ENCODE measurements around the gene GFM2. TPM values are rescaled to one million over a fixed set of nuclear protein-coding genes. Genes with fewer than 3 reads are reported as not detected.

Gene GFM2
- total RNA-seq, 4 donors from 2014 or later = 19.3 to 27.0 (median 24.7) TPM

GRCh38 chr5:74736759-74737158, 30.2 kb downstream of the GFM2 start:
- Histone ChIP-seq H3K4me3 (no peak overlapping the region), H3K27me3 (no peaks in the 10 kb centered on the region), H3K36me3 (peaks cover 0 to 77% (median 27%) of the 10 kb centered on the region in 4 donors), H3K27ac (no peak overlapping the region), H3K4me1 (no peaks in the 10 kb centered on the region), H3K9me3 (no peaks in the 10 kb centered on the region)
- no peak for TF ChIP-seq POLR2AphosphoS5 (IDR thresholded peaks at IDR 0.05)
- no peak for TF ChIP-seq CTCF (IDR thresholded peaks at IDR 0.05)
- TF ChIP-seq POLR2A (IDR thresholded peaks at IDR 0.05) = no peak
- no peak for TF ChIP-seq EP300 (IDR thresholded peaks at IDR 0.05; ENCODE audit: low read depth)
- intact Hi-C loops (cut with DNase I; ENCODE audit: low total_unique reads) = no loop called here
- no peak for DNase-seq
- in situ Hi-C loops (cut with MboI; ENCODE audit: low pct_ligation_motif_present in 1 of 4, low pct_unique_long_range_greater_than_20kb in 1 of 4, low sequenced_read_pairs in 3 of 4) = no loop called here
- 89 to 94% methylated on average over 6 of the region's 6 CpGs for WGBS, 2 donors (ENCODE audit: low coverage in 1 of 2)

- intact Hi-C loops (cut with DNase I; ENCODE audit: low total_unique reads) (no loop called here), in situ Hi-C loops (cut with MboI; ENCODE audit: low pct_ligation_motif_present in 1 of 4, low pct_unique_long_range_greater_than_20kb in 1 of 4, low sequenced_read_pairs in 3 of 4) (no loop called here)
- Histone ChIP-seq H3K36me3 (peaks cover 0 to 75% (median 24%) of the 10 kb centered on the region in 4 donors), H3K4me3 (no peak overlapping the region), H3K27me3 (no peaks in the 10 kb centered on the region), H3K4me1 (no peaks in the 10 kb centered on the region), H3K9me3 (no peaks in the 10 kb centered on the region), H3K27ac (no peak overlapping the region)
- no peak for DNase-seq
- no peak for TF ChIP-seq CTCF (IDR thresholded peaks at IDR 0.05)
- 86 to 97% methylated on average over 1 of the region's 1 CpG for WGBS, 2 donors (ENCODE audit: low coverage in 1 of 2)
Measured at GRCh38 chr5:74725331-74725730, 41.6 kb downstream of the GFM2 start.

GRCh38 chr5:74722271-74722670, 44.6 kb downstream of the GFM2 start:
- intact Hi-C loops (cut with DNase I; ENCODE audit: low total_unique reads) (no loop called here), in situ Hi-C loops (cut with MboI; ENCODE audit: low pct_ligation_motif_present in 1 of 4, low pct_unique_long_range_greater_than_20kb in 1 of 4, low sequenced_read_pairs in 3 of 4) (no loop called here)
- no peak overlapping the region for H3K27ac ChIP-seq
- no peaks in the 10 kb centered on the region for H3K4me1 ChIP-seq
- no peaks in the 10 kb centered on the region for H3K27me3 ChIP-seq
- H3K4me3 ChIP-seq = no peak overlapping the region
- H3K9me3 ChIP-seq = no peaks in the 10 kb centered on the region
- peaks cover 0 to 84% (median 29%) of the 10 kb centered on the region in 4 donors for H3K36me3 ChIP-seq
- WGBS, 2 donors (ENCODE audit: low coverage in 1 of 2) = 22 to 47% methylated on average over 1 of the region's 1 CpG
- no peak for DNase-seq
- TF ChIP-seq POLR2AphosphoS5 (IDR thresholded peaks at IDR 0.05) (no peak), POLR2A (IDR thresholded peaks at IDR 0.05) (no peak), EP300 (IDR thresholded peaks at IDR 0.05; ENCODE audit: low read depth) (no peak), CTCF (IDR thresholded peaks at IDR 0.05) (no peak)

GRCh38 chr5:74717596-74717995, 49.3 kb downstream of the GFM2 start:
- intact Hi-C loops (cut with DNase I; ENCODE audit: low total_unique reads) = no loop called here
- 0 to 26% methylated on average over 1 of the region's 1 CpG for WGBS, 2 donors (ENCODE audit: low coverage in 1 of 2)
- Histone ChIP-seq H3K9me3 (no peaks in the 10 kb centered on the region), H3K36me3 (peaks cover 0 to 57% (median 19%) of the 10 kb centered on the region in 4 donors), H3K4me1 (no peaks in the 10 kb centered on the region), H3K4me3 (no peak overlapping the region), H3K27me3 (no peaks in the 10 kb centered on the region), H3K27ac (no peak overlapping the region)
- TF ChIP-seq POLR2A (IDR thresholded peaks at IDR 0.05) = no peak
- no peak for TF ChIP-seq CTCF (IDR thresholded peaks at IDR 0.05)
- no peak for DNase-seq
- in situ Hi-C loops (cut with MboI; ENCODE audit: low pct_ligation_motif_present in 1 of 4, low pct_unique_long_range_greater_than_20kb in 1 of 4, low sequenced_read_pairs in 3 of 4) = no loop called here

Data from transverse colon (tissue), 4 donors.